GM21381 (cell line): Measurements from ENCODE around the gene IL17RE.

Experiments
- ATAC-seq: cut with Tn5 transposase; IDR thresholded peaks from one replicate; pipeline ENCODE4 v1.9.1; 2021; ENCODE audit warnings: mild to moderate bottlenecking, moderate library complexity; ENCODE audit not compliant: unreplicated experiment

IL17RE gene

GRCh38 chr3:9903238-9903624 is 583 bp downstream of the IL17RE start:
- no peak for ATAC-seq

DNA sequence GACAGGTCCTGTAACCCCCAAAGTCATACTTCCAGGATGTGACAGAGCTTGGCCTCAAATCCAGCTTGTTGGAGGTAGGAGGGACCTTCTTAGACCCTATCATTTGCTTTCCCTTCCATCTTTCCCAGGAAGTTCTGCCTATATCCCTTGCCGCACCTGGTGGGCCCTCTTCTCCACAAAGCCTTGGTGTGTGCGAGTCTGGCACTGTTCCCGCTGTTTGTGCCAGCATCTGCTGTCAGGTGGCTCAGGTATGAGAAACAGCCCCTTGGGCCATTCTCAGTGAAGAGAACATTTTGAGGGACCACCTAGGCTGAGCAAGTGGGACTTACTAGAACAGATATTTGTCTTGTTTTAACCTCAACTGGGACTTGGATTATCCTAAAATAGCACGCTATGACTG is 1.3 kb downstream of the IL17RE start:
- no peak for ATAC-seq

DNA sequence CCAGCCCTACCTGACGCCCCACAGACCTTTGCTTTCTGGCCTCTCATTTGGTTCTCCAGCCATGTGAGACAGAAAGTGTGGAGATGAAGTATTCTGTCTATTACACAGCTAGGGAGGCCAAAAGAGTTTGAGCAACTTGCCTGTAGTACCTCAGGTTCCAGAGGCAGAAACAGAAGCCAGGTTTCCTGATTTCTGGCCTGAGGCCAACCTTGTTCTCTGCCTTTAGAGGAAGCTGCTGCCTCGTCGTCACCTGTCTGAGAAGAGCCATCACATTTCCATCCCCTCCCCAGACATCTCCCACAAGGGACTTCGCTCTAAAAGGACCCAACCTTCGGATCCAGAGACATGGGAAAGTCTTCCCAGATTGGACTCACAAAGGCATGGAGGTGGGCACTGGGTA is 3.8 kb downstream of the IL17RE start:
- ATAC-seq, result no peak

DNA sequence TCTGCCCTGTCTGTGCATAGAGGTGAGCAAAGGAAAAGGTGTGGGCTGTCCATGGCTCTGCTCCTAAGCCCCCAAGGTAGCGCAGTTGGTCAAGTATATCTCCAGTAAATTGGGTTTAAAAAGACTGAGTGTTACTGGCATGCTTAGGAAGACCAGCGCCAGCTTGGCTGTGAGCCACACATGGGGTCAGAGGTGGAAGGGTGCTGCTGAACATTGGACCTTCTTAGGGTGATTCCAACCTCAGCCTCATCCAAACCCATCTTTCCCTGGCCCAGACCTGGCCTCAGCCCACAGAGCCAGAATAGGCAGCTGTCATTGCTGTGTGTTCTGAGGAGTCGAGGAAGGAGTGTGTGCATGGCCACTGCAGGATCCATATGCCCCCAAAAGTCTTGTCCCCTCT is 5.6 kb downstream of the IL17RE start:
- ATAC-seq, result no peak

GRCh38 chr3:9909221-9910013 is 6.8 kb downstream of the IL17RE start:
- ATAC-seq, result no peak

- ATAC-seq, result no peak
These were observed 9.2 kb downstream of the IL17RE start for GRCh38 chr3:9911863-9912262.

GRCh38 chr3:9912294-9912935 is 9.8 kb downstream of the IL17RE start:
- ATAC-seq, result no peak

DNA sequence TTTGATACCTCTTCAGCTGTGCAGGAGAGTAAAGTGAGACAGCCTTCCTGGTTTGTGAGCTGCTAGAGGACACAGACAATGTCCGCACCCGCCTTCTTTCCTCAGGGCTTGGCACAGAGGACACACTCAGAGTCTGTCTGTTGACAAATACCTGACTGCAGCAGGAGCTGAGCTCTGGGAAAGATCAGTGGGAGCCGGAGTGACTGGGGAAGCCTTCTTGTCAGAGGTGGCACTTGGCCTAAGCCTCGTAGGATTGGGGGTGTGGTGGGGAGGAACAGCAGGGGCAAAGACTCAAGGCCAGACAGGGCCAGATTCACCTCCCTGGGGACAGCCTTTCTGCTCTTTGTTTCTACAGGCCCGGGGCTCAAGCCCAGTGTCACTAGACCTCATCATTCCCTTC is 11.0 kb downstream of the IL17RE start:
- ATAC-seq, result no peak

- ATAC-seq, result no peak
These were observed 11.4 kb downstream of the IL17RE start for GRCh38 chr3:9914011-9914410.

GRCh38 chr3:9914559-9915253 is 12.1 kb downstream of the IL17RE start:
- no peak for ATAC-seq

GRCh38 chr3:9915254-9916141 is 12.8 kb downstream of the IL17RE start:
- ATAC-seq, result no peak

DNA sequence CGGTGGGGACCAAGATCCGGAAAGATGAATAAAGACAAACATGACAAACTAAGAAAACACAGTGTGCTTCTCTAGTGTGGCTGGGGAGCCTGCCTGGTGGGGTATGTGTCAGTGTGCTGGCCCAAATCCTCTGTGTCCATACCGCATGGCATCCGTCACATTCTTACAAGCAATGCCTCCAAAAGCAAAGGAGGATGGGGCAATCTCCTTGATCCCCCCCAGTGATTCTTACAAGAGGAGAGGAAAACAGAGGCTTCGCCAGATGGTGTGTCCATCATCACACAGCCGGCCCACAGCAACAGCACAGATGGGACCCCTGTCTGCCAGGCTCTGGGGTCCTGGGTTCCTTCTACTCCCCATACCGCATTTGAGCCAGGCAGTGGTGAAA is 13.7 kb downstream of the IL17RE start:
- no peak for ATAC-seq

GRCh38 chr3:9916734-9917680 is 14.4 kb downstream of the IL17RE start, which contains the start of gene IL17RC:
TSS of gene IL17RC (plus strand) at chr3:9917098. CDS start at chr3:9917316, 218 bp downstream.
- no peak for ATAC-seq

GRCh38 chr3:9917820-9918219 is 15.2 kb downstream of the IL17RE start:
- no peak for ATAC-seq

DNA sequence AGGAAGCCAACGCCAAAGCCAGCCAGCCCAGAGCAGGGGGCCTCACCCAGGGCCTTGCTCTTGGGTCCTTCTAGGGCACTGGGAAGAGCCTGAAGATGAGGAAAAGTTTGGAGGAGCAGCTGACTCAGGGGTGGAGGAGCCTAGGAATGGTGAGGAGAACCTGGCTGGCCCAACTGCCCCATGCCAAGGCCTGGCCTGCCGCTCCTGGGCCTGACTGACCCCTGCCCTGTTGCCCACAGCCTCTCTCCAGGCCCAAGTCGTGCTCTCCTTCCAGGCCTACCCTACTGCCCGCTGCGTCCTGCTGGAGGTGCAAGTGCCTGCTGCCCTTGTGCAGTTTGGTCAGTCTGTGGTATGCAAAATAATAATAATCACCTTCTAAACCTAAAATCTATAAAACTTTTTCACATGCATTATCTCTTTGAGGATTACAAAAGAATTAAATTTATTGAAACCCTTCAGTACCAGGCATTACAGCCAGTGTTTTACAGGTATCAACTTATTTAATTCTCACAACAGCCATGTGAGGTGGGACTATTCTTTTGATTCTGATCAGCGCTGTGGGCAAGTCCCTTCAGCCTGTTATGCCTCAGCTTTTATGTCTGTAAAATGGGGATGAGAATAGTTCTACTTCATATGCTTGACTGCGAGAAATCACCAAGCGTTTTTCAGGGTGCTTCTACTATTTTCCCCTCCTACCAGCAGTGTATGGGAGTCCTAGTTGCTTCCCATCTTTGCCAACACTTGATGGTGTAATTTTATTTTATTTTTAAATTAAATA is 15.8 kb downstream of the IL17RE start:
- ATAC-seq, result no peak

DNA sequence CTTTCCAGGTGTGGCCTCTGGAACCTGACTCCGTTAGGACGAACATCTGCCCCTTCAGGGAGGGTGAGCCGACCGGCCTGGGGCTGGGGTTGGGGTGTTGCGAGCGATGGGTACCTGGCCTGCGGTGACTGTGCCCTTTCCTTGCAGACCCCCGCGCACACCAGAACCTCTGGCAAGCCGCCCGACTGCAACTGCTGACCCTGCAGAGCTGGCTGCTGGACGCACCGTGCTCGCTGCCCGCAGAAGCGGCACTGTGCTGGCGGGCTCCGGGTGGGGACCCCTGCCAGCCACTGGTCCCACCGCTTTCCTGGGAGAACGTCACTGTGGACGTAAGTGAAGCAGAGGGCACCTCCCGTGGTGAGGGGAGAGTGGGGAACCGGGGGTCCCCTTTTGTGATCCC is 25.5 kb downstream of the IL17RE start:
- no peak for ATAC-seq

- no peak for ATAC-seq
These were observed 28.3 kb downstream of the IL17RE start for GRCh38 chr3:9930804-9931418.

- ATAC-seq, result no peak
These were observed 29.8 kb downstream of the IL17RE start for GRCh38 chr3:9932535-9932842.
